RPMI7951 (cell line): ENCODE measurements around the gene EXO1. TPM values are rescaled to one million over a fixed set of nuclear protein-coding genes. Genes with fewer than 3 reads are reported as not detected.

Experiments
- DNase-seq: peaks from one replicate; pipeline ENCODE4 v3.0.0-alpha.2; 2012; ENCODE audit warnings: low read depth
- total RNA-seq: library from RNA; depleted of rRNA; stranded (reverse); fragments of >200 nt; shearing (Covaris generic); gene quantifications from 2 replicates; pipeline ENCODE4 v1.2.3, GENCODE V29; 2014; rRNA removed

The EXO1 gene
- total RNA-seq, 1 experiment from 2014 or later = 29.9 TPM

DNA sequence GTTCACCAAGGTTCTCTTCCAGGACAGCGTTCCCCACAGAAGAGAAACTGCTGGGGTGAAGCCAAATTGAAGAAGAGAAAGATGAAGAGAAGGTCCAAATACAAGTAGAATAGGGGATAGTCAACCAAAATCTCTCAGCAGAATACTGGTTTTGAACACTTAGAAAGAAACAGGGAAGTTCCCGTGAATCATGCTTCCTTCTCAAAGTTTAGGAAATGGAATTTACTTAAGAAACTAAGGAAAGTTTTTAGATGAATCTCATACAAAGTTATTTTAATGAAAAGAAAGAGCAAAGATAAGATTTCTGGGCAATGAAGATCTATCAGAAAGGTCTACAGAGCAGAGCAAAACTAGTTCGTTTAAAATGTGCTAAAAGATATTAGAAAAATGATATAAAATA lies 43.3 kb downstream of the EXO1 start:
- no peak for DNase-seq

DNA sequence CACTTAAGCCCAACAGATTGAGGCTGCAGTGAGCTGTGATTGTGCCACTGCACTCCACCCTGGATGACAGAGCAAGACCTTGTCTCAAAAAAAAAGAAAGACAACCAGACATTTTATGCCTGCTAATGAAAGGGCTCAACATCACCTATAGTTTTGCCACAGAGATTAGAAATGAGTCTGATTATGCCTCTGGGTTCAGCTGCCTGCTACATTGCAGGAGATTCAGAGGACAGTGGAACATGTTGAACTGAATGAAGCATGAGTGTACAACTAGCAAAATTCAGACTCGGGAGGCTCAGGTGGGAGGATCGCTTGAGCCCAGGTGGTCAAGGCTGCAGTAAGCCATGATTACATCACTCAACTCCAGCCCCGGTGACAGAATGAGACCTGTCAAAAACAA lies 46.0 kb downstream of the EXO1 start:
- DNase-seq = no peak

DNA sequence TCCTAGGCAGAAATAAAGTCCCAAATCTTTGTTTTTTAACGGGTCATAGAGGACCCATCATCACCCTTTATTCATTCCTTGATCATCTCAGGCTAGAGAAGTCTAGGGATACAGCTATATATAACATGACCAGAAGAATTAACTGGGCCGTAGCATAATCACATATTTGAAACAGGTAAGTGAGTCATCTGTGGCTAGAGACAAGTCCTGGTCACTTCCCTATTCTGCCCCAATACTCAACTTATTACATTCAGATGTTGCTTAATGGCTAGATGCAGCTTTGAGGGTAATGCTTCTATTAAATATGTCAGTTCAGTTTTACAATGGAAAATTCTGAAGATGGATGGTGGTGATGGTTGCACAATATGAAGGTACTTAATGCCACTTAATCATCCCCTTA lies 47.0 kb downstream of the EXO1 start:
- DNase-seq = no peak

DNA sequence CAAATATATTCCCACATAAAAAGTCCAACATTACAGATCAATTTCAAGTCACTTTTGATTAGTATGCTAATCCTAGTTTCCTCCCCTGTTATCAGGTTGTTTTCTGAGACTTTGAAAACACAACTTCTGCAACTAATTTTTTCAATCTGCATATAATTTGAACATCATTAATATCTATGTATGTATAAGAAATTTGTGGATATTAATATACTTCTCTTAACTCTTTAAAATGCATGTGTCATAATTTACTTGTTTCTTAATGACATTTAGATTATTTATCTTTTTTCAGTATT lies 48.6 kb downstream of the EXO1 start:
- DNase-seq = no peak

DNA sequence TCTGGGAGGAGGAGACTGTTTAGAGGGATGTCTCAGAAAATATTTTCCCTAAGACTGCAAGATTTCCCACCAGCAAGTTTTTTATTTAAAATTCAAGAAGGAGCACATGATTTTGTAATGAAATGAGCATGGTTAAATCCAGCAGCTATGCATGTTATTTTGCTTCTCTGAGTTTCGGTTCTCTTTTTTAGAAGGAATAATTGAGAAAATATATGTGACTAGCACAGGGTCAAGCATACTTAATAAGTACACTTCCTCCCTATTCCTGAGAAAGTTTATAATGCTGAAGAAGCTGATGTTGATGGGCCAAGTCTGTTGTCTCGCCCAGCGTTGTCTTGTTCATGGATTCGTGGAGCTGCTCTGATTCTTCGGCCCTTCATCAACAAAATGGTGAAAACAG lies 51.2 kb downstream of the EXO1 start:
- DNase-seq = no peak

DNA sequence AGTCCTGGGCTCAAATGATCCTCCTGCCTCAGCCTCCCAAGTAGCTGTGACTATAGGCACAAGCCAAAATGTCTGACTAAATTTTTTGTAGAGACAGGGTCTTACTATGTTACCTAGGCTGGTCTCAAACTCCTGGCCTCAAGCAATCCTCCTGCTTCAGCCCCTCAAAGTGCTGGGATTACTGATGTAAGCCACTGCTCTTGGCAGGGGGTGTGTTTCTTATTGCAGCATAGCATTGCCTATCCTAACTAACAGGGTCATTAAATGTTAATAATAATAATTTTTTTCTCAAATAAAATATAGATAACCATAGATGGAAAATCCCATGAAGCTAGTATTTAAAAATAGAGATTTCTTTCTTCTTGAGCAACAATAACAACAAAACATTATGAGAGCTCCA lies 52.4 kb downstream of the EXO1 start:
- DNase-seq = no peak

DNA sequence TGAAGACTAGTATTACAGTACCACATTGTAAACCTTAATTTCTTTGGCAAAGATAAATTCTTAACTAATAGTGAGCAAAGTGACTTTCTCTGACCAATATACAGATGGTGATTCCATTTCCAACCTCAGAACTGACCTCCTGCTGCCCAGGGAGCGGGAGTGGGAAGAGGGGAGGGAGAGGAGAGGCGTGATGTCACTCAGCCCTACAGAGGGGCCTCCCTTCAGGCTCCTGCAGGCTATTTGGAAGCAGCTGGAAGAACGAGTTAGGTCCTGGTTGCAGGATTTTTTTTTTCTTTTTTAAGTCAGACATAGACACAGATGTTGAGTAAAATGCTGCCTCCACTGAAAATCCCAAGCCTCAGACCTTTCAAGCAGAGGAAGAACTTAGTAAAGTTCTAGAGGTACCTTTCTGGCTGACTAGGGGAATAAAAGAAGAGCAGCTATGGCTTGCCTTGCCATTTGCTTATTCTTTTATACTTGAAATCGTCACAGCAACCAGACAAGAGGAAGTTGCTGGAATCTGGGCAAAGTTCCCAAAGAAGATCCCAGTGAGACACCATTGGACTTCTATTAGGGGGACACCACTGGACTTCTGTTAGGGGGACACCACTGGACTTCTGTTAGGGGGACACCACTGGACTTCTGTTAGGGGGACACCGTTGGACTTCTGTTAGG lies 54.5 kb downstream of the EXO1 start:
- peak; percentile 14 for DNase-seq

DNA sequence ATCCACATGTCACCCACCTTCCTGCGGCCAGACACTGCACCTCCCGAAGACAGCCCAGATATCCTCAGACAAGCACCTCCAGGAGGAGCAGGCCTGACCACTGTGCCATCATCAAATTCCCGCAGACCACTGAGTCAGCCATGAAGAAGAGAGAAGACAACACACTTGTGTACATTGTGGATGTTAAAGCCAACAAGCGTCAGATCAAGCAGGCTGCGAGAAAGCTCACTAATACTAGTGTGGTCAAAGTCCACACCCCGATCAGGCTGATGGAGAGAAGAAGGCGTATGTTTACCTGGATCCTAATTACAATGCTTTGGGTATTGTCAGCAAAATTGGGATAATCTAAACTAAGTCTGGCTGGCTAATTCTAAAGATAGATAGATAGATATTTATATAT lies 68.2 kb downstream of the EXO1 start:
- DNase-seq = no peak

DNA sequence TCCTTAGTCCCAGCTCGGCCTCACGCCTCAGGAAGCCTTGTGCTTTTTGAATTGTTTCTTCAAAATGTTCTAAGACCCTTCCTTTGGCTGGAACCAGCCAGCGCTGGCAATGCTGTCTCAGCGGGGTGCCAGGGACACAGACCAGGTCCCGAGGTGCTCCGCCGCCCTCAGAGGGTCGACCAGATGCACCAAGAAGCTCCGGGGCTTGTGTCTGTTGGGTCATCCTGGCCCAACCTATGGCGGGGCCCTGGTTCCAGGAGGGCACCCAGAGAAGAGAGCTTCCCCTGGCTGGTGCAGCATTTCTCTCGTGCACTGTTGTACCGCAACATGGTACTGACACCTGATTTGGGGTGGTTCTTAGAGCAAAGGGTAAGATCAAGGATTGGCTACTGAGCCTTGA lies 69.5 kb downstream of the EXO1 start:
- DNase-seq = no peak

DNA sequence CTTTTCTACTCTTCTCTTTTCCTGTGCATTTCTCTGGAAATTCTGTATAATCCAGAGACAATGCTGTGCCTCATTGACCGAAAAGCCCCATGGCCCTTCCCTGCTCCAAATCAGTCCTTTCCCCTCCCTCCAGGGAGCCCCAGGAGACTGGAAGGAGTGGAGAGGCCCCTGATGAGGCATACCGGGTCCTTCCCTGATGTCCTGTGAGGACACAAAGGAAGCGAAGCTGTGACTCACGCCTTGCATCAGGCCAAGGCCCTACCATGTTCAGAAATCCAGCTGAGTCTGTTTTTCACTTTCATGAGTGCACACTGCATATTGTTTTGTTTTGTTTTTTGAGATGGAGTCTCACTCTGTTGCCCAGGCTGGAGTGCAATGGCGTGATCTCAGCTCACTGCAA lies 70.9 kb downstream of the EXO1 start:
- DNase-seq = peak; percentile 74

DNA sequence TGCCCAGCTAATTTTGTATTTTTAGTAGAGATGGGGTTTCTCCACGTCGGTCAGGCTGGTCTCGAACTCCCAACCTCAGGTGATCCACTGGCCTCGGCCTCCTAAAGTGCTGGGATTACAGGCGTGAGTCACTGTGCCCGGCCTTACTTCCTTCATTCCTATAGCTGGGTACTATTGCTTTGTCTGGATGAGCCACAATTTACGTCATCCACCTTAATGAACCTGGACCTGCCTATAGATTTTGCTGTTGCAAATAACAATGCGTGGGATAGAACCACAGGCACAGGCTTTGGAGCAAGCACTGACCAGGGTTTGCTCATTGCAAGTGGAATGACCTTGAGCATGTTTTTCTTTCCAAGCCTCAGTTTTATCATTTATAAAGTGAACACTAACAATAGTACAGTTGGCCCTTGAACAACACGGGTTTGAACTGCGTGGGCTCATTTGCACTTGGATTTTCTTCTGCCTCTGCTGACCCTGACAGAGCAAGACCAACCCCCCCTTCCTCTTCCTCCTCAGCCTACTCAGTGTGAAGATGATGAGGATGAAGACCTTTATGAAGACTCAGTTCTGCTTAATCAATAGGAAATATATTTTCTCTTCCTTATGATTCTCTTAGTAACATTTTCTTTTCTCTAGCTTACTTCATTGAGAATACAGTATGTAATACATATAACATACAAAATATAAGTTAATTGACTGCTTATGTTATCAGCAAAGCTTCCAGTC lies 76.2 kb downstream of the EXO1 start:
- no peak for DNase-seq

DNA sequence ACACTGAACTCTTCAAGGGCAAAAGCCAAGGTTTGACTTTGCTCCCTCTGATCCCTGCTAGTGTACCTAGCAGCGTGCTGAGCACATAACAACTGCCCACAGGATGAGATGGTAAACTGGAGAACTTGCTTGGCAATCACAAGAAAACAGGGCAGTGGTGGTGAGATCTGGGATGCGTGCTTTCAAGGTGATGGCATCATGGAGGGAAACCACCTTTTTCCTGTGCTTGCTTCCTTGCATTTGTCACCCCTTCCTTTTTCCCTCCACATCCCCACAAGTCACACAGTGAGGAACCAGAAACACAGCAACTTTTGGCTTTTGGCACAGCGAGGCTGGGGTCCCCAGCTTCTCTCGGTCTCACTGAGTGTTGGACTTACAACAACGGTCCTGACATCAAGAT lies 78.1 kb downstream of the EXO1 start:
- no peak for DNase-seq

DNA sequence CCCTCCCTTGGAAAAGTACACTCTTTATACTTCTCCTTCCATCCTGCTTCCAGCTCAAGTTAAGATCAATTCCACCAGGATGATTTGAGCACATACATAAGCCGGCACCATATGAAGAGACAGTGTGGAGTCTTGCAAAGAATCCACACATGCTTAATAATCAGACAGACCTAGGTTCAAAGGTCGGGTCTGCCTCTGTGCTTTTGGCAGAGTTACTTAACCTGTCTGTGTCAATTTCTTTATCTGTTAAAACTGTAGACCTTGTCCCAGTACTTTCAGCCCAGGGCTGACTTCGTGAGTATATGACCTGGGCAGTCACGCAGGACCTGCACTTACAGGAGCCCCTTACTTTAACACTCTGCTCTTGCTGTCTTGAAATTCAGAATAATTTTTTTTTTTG lies 79.3 kb downstream of the EXO1 start:
- DNase-seq = no peak

DNA sequence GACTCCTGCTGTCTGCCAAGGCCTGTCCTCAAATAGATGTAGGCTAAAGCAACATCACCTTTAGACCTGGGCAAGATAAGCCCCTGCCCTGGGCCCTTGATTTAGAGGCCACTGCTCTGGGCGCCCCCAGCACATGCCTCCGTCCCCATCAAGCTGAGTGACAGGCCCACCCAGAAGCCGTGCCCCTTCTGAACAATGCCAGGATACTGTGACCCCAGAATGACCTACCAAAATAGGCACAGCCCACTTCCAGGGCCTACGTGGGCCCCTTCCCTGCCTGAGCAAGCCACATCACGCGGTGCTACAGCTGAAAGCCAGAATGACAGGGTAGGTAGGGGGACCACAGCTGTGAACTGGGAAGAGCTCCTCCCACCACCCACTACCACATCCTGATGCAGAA lies 84.8 kb downstream of the EXO1 start:
- DNase-seq = no peak

DNA sequence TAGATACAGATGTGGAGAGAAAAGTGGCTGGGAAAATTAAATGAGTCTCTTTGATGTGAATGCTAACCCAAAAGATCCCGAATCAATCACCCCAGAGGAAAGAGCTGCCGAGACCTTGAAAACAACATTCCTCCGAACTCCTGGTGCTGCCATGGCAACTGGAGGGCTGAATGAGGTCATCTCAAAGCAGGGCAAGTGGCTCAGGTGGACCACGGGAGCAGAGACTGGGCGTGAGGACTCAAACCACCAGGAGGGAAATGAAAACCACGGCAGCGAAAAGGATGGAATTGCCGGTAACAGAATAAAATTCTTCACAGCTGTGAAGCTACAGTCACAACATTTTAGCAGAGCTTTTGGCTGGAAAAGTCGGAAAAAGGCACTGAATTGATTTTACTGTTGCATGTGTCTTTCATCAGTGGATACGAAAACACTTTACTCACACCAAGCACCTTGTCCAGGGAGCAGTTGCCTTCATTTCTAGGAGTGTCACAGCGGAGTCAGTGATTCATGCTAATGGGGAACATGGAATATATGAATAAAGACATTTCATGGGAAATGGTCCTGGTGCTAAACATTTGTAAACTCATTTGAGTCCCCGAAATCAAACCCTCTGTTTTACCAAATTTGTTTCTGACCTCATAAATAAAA lies 86.3 kb downstream of the EXO1 start:
- DNase-seq = no peak

DNA sequence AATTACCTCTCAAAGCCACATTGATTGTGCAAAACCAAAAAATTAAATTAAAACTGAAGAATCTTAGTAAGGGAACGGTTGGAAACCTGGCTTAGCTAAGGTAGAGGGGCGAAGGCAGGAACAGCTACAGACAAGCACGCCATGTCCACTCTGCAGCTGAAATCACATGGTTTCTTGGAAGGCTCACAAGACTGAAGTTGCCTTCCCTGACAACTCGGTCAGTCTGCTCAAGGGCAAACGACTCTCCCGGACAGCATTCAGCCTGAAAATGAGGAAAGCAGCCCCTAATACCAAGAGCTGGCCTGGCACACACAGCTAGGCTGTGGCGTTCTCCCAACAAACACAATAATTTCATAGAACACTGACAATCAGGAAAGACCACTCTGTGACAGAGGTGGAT lies 86.9 kb downstream of the EXO1 start:
- no peak for DNase-seq

Other genes starting within 250 kb of the EXO1 start
- gene CHML, start 207.8 kb upstream of the EXO1 start, total RNA-seq = 8.8 and 9.7 TPM in 2 replicates
- 38.3 and 49.4 TPM in 2 replicates for gene OPN3, start 207.8 kb upstream of the EXO1 start, total RNA-seq
- not detected in 2 replicates for gene WDR64, start 195.9 kb upstream of the EXO1 start, total RNA-seq
- not detected in 2 replicates for gene BECN2, start 109.6 kb downstream of the EXO1 start, total RNA-seq
- gene MAP1LC3C, start 150.9 kb downstream of the EXO1 start, total RNA-seq = 0.20 and 0.24 TPM in 2 replicates